ENCODE measurements around the gene DHTKD1. TPM values are rescaled to one million over a fixed set of nuclear protein-coding genes. Genes with fewer than 3 reads are reported as not detected.
"Not testable (repeated sequence)": the region's sequence is repeated elsewhere in the genome, so short reads cannot be mapped to it uniquely, and the experiment has no call there.

The DHTKD1 gene
- total RNA-seq, 2 experiments from 2014 or later, result 17.0 to 20.1 TPM

DNA sequence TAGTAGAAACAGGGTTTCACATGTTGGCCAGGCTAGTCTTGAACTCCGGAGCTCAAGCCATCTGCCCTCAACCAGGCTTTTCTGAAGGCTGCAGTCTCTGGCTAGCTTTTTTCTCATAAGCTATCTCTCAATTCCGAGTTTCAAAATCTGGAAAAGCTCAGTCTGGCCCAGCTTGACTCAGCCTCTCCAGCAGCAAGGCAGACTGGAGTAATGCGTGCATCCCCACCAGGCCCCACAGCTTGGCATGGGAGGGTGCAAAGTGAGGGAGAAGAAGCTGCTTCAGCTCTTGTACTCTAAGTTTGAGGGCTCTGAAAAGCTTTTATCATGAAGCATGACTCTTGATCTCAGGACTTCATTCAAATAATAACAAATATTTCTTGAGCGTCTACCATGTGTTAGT, 4.8 kb downstream of the DHTKD1 start:
- no peaks in the 10 kb centered on the region for H3K27me3 Mint-ChIP-seq (ENCODE audit: low read depth)
- H3K9me3 Mint-ChIP-seq, result no peaks in the 10 kb centered on the region
- no peak for DNase-seq
- CTCF ChIA-PET, result no interaction called here
- H3K27ac Mint-ChIP-seq, result no peak overlapping the region
- H3K36me3 Mint-ChIP-seq (ENCODE audit: low read depth), result no peaks in the 10 kb centered on the region
- intact Hi-C loops (cut with micrococcal nuclease), result no loop called here
- H3K4me3 Mint-ChIP-seq, result no peak overlapping the region
- H3K4me1 Mint-ChIP-seq (ENCODE audit: low read depth), result peaks cover 17% of the 10 kb centered on the region

DNA sequence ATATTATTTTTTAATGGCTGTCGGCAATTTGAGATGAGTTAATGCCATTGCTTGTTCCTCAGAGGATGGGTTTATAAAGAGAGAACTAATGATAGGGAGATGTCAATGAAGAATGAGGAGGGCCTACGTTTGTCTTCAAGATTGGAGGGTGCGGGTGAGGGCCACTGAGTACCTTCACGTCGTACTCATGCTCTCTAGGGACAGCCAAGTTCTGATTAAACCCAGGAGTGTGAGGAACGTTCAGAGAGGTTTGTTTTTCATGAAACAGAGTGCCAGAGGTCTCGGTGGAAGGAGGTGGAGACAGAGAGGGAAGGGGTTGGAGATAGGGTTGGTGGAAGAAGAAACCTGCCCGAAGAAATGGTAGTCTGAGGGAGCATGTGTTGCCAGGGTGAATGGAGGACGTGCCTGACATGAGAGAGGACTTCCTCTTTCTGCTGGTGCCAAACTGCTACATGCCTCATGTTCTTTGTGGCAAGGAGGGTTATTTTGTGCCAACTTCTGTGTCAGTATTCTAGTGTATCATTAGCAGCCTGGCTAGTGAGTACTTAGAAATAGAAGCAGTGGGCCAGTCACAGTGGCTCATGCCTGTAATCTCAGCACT, 8.9 kb downstream of the DHTKD1 start:
- Mint-ChIP-seq H3K27ac (no peak overlapping the region), H3K4me1 (ENCODE audit: low read depth) (peaks cover 5% of the 10 kb centered on the region), H3K4me3 (no peak overlapping the region), H3K9me3 (no peaks in the 10 kb centered on the region), H3K36me3 (ENCODE audit: low read depth) (peaks cover 2% of the 10 kb centered on the region), H3K27me3 (ENCODE audit: low read depth) (no peaks in the 10 kb centered on the region)
- intact Hi-C loops (cut with micrococcal nuclease), result no loop called here
- DNase-seq, result no peak
- CTCF ChIA-PET, result no interaction called here

- CTCF ChIA-PET, result no interaction called here
- intact Hi-C loops (cut with micrococcal nuclease), result no loop called here
- no peaks in the 10 kb centered on the region for H3K27me3 Mint-ChIP-seq (ENCODE audit: low read depth)
Measured at GRCh38 chr10:12081470-12081869, 12.7 kb downstream of the DHTKD1 start.

DNA sequence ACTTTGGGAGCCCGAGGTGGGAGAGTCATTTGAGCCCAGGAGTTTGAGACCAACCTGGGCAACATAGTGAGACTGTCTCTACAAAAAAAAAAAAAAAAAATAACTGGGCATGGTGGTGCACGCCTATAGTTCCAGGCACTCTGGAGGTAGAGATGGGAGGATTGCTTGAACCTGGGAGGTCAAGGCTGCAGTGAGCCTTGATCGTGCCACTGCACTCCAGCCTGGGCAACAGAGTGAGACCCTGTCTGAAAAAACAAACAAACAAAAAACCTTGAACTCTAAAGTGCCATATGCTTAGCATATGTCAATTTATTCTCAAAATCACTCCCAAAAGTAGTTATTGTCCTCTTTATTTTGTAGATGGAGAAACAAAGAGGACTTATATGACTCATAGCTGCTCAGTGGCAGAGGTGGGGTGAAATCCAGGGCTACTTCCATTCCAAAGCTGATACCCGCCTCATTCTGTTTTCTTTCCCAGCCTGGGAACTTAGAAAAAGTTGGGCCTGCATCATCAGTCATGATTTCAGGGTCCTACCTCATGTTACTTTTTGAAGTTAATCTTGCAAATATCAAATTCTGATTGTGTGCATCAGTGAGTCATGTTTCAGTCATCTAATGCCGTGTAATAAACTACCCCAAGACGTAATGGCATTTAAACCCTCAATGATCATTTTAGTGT, 13.3 kb downstream of the DHTKD1 start:
- Mint-ChIP-seq H3K9me3 (no peaks in the 10 kb centered on the region), H3K36me3 (ENCODE audit: low read depth) (peaks cover 12% of the 10 kb centered on the region), H3K27ac (no peak overlapping the region), H3K4me3 (no peak overlapping the region), H3K27me3 (ENCODE audit: low read depth) (no peaks in the 10 kb centered on the region), H3K4me1 (ENCODE audit: low read depth) (peaks cover 2% of the 10 kb centered on the region)
- intact Hi-C loops (cut with micrococcal nuclease), result no loop called here
- DNase-seq, result no peak
- CTCF ChIA-PET, result interaction anchor here (0.5 kb wide), 1 partner anchor 25 kb away, joined by 3 read pairs; no protein-coding TSS in a partner anchor

More at GRCh38 chr10:12081470-12081869, 12.7 kb downstream of the DHTKD1 start:
- H3K27ac Mint-ChIP-seq, result no peak overlapping the region
- peaks cover 2% of the 10 kb centered on the region for H3K4me1 Mint-ChIP-seq (ENCODE audit: low read depth)
- H3K9me3 Mint-ChIP-seq, result no peaks in the 10 kb centered on the region
- no peak for DNase-seq
- H3K4me3 Mint-ChIP-seq, result no peak overlapping the region
- peaks cover 9% of the 10 kb centered on the region for H3K36me3 Mint-ChIP-seq (ENCODE audit: low read depth)

DNA sequence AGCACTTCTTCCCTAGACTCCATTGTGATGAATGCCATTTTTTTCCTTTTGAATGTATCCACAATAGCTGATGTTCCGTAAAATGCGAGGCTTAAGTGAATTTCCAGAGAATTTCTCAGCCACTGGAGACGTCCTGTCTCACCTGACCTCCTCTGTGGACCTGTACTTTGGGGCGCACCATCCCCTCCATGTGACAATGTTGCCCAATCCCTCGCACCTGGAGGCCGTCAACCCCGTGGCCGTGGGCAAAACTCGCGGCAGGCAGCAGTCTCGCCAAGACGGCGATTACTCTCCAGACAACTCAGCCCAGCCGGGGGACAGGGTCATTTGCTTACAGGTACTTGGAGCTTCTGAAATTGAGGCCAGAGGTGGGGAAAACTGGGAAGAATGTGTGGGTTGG, 20.2 kb downstream of the DHTKD1 start:
- intact Hi-C loops (cut with micrococcal nuclease), result no loop called here
- H3K36me3 Mint-ChIP-seq (ENCODE audit: low read depth), result peaks cover 35% of the 10 kb centered on the region
- no peak overlapping the region for H3K27ac Mint-ChIP-seq

DNA sequence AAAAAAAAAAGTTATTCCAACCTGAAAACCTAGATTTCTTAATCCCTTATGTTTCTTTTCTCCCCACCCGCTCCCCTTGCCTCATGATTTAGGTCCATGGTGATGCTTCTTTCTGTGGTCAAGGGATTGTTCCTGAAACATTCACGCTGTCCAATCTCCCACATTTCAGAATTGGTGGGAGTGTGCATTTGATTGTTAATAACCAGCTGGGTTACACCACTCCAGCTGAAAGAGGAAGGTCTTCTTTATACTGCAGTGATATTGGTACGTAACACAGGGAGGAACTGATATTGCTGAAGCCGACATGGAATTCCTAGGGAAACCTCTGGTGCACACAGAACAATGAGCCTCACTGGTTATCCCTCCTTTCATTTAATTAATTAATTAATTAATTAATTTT, 22.7 kb downstream of the DHTKD1 start:
- H3K4me1 Mint-ChIP-seq (ENCODE audit: low read depth), result no peaks in the 10 kb centered on the region
- intact Hi-C loops (cut with micrococcal nuclease), result no loop called here
- H3K27me3 Mint-ChIP-seq (ENCODE audit: low read depth), result no peaks in the 10 kb centered on the region
- no peaks in the 10 kb centered on the region for H3K9me3 Mint-ChIP-seq
- CTCF ChIA-PET, result no interaction called here
- no peak overlapping the region for H3K4me3 Mint-ChIP-seq
- peaks cover 36% of the 10 kb centered on the region for H3K36me3 Mint-ChIP-seq (ENCODE audit: low read depth)
- no peak for DNase-seq
- H3K27ac Mint-ChIP-seq, result no peak overlapping the region

More for the DNA sequence above, 20.2 kb downstream of the DHTKD1 start:
- CTCF ChIA-PET, result no interaction called here
- H3K4me3 Mint-ChIP-seq, result no peak overlapping the region
- no peaks in the 10 kb centered on the region for H3K9me3 Mint-ChIP-seq
- no peaks in the 10 kb centered on the region for H3K4me1 Mint-ChIP-seq (ENCODE audit: low read depth)
- H3K27me3 Mint-ChIP-seq (ENCODE audit: low read depth), result no peaks in the 10 kb centered on the region
- DNase-seq, result no peak

DNA sequence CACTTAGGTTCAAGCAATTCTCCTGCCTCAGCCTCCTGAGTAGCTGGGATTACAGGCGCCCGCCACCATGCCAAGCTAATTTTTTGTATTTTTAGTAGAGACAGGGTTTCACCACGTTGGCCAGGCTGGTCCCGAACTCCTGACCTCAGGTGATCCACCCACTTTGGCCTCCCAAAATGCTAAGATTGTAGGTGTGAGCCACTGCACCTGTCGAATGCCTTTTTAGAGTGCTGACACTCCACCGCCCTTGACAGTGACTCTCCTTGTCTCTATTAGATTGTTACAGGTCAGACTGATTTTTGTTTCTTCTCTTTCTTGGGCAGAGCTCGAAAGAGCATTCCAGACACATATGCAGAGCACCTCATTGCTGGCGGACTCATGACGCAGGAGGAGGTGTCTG, 28.6 kb downstream of the DHTKD1 start:
- H3K9me3 Mint-ChIP-seq; intact Hi-C loops (cut with micrococcal nuclease); H3K27me3 Mint-ChIP-seq (ENCODE audit: low read depth); DNase-seq; CTCF ChIA-PET; H3K27ac Mint-ChIP-seq; H3K4me3 Mint-ChIP-seq; H3K4me1 Mint-ChIP-seq (ENCODE audit: low read depth): not testable (repeated sequence)
- peaks cover 30% of the 10 kb centered on the region for H3K36me3 Mint-ChIP-seq (ENCODE audit: low read depth)

DNA sequence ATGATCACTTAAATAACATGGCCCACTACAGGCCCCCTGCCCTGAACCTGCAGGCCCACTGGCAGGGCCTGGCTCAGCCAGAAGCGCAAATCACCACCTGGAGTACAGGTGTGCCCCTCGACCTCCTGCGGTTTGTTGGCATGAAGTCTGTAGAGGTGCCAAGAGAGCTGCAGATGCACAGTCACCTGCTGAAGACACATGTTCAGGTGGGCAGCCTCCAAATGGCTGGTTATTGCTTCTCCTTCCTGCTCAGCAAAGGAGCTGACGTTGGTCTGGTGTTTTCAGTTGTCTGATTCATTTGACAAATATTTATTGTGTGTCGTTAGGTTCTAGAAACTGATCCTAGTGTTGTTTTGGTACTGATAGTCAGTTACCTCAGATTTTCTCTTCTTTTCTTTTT, 29.0 kb downstream of the DHTKD1 start:
- CTCF ChIA-PET, result no interaction called here
- Mint-ChIP-seq H3K27me3 (ENCODE audit: low read depth) (no peaks in the 10 kb centered on the region), H3K36me3 (ENCODE audit: low read depth) (peaks cover 26% of the 10 kb centered on the region), H3K4me1 (ENCODE audit: low read depth) (no peaks in the 10 kb centered on the region), H3K9me3 (no peaks in the 10 kb centered on the region), H3K4me3 (no peak overlapping the region), H3K27ac (peak overlapping the region; percentile 53)
- no peak for DNase-seq
- intact Hi-C loops (cut with micrococcal nuclease), result no loop called here

GRCh38 chr10:12098966-12099365, 30.2 kb downstream of the DHTKD1 start:
- H3K27me3 Mint-ChIP-seq (ENCODE audit: low read depth), result no peaks in the 10 kb centered on the region
- CTCF ChIA-PET, result interaction anchor here (0.9 kb wide), 1 partner anchor 112 kb away, joined by 3 read pairs; no protein-coding TSS in a partner anchor
- intact Hi-C loops (cut with micrococcal nuclease), result no loop called here
- H3K4me1 Mint-ChIP-seq (ENCODE audit: low read depth), result no peaks in the 10 kb centered on the region
- H3K4me3 Mint-ChIP-seq, result no peak overlapping the region
- DNase-seq, result no peak
- peaks cover 31% of the 10 kb centered on the region for H3K36me3 Mint-ChIP-seq (ENCODE audit: low read depth)
- no peaks in the 10 kb centered on the region for H3K9me3 Mint-ChIP-seq
- no peak overlapping the region for H3K27ac Mint-ChIP-seq

DNA sequence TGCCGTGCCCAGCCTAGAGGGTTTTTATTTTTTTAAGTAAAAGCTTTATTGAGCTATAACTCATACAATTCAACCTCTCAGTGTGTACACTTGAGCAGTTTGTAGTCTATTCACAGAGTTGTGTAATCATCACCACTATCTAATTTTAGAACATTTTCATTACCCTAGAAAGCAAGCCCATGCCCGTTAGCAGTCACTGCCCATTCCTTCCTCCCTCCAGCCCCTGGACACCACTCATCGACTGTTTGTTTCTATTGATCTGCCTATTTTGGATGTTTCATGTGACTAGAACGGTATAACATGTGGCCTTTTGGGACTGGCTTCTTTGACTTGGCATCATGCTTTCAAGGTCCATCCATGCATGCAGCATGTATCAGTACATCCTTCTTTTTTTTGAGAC, 35.0 kb downstream of the DHTKD1 start:
- intact Hi-C loops (cut with micrococcal nuclease), result no loop called here
- Mint-ChIP-seq H3K4me3 (no peak overlapping the region), H3K27ac (no peak overlapping the region), H3K4me1 (ENCODE audit: low read depth) (no peaks in the 10 kb centered on the region), H3K27me3 (ENCODE audit: low read depth) (no peaks in the 10 kb centered on the region), H3K36me3 (ENCODE audit: low read depth) (peaks cover 34% of the 10 kb centered on the region), H3K9me3 (no peaks in the 10 kb centered on the region)
- no peak for DNase-seq
- CTCF ChIA-PET, result no interaction called here

DNA sequence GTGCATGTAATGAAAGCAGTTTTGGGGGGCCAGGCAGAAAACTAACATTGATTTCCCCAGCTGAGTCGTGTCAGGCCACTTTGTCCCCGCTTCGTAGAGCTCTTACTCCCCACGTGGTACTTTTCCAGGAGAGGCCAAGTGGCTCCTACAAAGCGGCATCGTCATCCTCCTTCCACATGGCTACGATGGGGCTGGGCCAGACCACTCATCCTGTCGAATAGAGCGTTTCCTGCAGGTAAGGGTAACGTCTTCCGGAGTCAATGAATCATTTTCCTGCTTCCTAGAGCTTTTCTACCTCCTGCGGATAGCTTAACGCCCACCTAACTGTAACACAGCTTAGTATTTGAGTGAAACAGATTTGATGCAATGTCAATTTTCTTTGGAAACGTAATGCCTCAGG, 39.0 kb downstream of the DHTKD1 start:
- Mint-ChIP-seq H3K27me3 (ENCODE audit: low read depth) (no peaks in the 10 kb centered on the region), H3K4me1 (ENCODE audit: low read depth) (peaks cover 20% of the 10 kb centered on the region), H3K36me3 (ENCODE audit: low read depth) (peaks cover 27% of the 10 kb centered on the region), H3K27ac (no peak overlapping the region), H3K9me3 (no peaks in the 10 kb centered on the region), H3K4me3 (no peak overlapping the region)
- intact Hi-C loops (cut with micrococcal nuclease), result no loop called here
- CTCF ChIA-PET, result no interaction called here
- DNase-seq, result no peak

- Mint-ChIP-seq H3K36me3 (ENCODE audit: low read depth) (peaks cover 21% of the 10 kb centered on the region), H3K9me3 (no peaks in the 10 kb centered on the region), H3K27me3 (ENCODE audit: low read depth) (no peaks in the 10 kb centered on the region), H3K4me3 (no peak overlapping the region), H3K4me1 (ENCODE audit: low read depth) (peaks cover 32% of the 10 kb centered on the region), H3K27ac (peak overlapping the region; percentile 25)
- no peak for DNase-seq
- CTCF ChIA-PET, result interaction anchor here (1.2 kb wide), 1 partner anchor 68 kb away, joined by 3 read pairs; no protein-coding TSS in a partner anchor
- intact Hi-C loops (cut with micrococcal nuclease), result no loop called here
Measured at GRCh38 chr10:12109286-12109685, 40.5 kb downstream of the DHTKD1 start.

DNA sequence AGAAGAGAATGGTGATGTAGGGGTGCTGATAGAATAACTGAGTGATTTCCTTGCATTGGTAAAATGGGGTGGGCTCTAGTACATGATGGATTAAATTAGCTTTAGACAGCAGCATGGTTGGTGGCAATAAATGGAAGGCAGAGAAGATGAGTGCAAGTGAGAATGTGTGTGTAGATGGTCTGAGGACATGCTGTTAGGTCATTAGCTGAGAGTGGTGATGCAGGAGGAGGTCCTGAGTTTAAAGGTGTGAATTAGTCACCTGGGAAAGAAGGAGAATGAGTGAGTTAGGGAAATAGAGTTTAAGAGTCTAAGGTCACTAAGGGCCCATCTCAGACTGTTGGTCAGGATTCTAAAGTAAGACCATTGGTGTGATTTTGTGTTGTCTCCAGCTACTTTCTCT, 42.8 kb downstream of the DHTKD1 start:
- H3K4me3 Mint-ChIP-seq, result no peak overlapping the region
- H3K27ac Mint-ChIP-seq, result peak overlapping the region; percentile 95
- peak; percentile 35 for DNase-seq
- intact Hi-C loops (cut with micrococcal nuclease), result no loop called here
- CTCF ChIA-PET, result no interaction called here
- H3K27me3 Mint-ChIP-seq (ENCODE audit: low read depth), result no peaks in the 10 kb centered on the region
- peaks cover 40% of the 10 kb centered on the region for H3K4me1 Mint-ChIP-seq (ENCODE audit: low read depth)
- H3K9me3 Mint-ChIP-seq, result no peaks in the 10 kb centered on the region
- H3K36me3 Mint-ChIP-seq (ENCODE audit: low read depth), result peaks cover 18% of the 10 kb centered on the region
